B cell (primary cell): ENCODE measurements around the gene GNA12. TPM values are rescaled to one million over a fixed set of nuclear protein-coding genes. Genes with fewer than 3 reads are reported as not detected.

Experiments used
- ATAC-seq: fragments of 200-7000 bp; cut with Tn5 transposase; one replicate; pipeline ENCODE4 v1.10.0; 2021; ENCODE audit warnings: low read depth, mild to moderate bottlenecking, moderate number of reproducible peaks, moderate library complexity
- CTCF ChIA-PET: fragments of 350-600 bp; sonication (Branson Sonifier 250); formaldehyde crosslinking; loops from one replicate; lab custom pipeline; 2021; ENCODE audit warnings: antibody characterized with exemption, inconsistent platforms; lab: Charles Lee
- POLR2A ChIA-PET: fragments of 350-600 bp; sonication (Branson Sonifier 250); formaldehyde crosslinking; loops from one replicate; lab custom pipeline; 2021; ENCODE audit warnings: antibody characterized with exemption; lab: Charles Lee
- DNase-seq: peaks from one replicate; pipeline ENCODE4 v3.0.0; 2013
- H2AFZ ChIP-seq: 2 replicates; pipeline ENCODE4 v1.6.1; 2012; ENCODE audit warnings: mild to moderate bottlenecking, low read depth, low read length; ENCODE audit not compliant: insufficient read depth, poor library complexity, severe bottlenecking
- H3K27ac ChIP-seq, 2 donors: 1 replicate in 1 of 2; 2 replicates in 1 of 2; pipeline ENCODE4 v1.5.1; 2012 to 2013; ENCODE audit warnings: low read length in 2 of 2, mild to moderate bottlenecking in 2 of 2, moderate library complexity in 1 of 2
- H3K27me3 ChIP-seq, 4 experiments: fragments of 200-600 bp in 1 of 4; sonication (generic) in 1 of 4; replicated peaks in 1 of 4; 1 replicate in 2 of 4; 2 replicates in 2 of 4; pipeline versions ENCODE4 v1.6.1 to v1.7.0; 2013 to 2016; ENCODE audit warnings: low read length in 3 of 4, mild to moderate bottlenecking in 2 of 4, mixed read lengths in 1 of 4, moderate library complexity in 1 of 4; ENCODE audit not compliant: insufficient read depth in 4 of 4, control insufficient read depth in 3 of 4; ENCODE audit errors: control extremely low read depth in 1 of 4
- H3K36me3 ChIP-seq, 2 experiments: replicated peaks in 1 of 2; 1 replicate in 1 of 2; 2 replicates in 1 of 2; pipeline versions ENCODE4 v1.6.1 to v1.7.1; 2013; ENCODE audit warnings: low read length in 1 of 2; ENCODE audit not compliant: insufficient read depth in 2 of 2, control insufficient read depth in 1 of 2; ENCODE audit errors: control extremely low read depth in 1 of 2, extremely low read depth in 1 of 2
- H3K4me1 ChIP-seq, 2 donors: fragments of 200-600 bp in 1 of 2; sonication (generic) in 1 of 2; 1 replicate in 1 of 2; 2 replicates in 1 of 2; pipeline versions ENCODE4 v1.5.1 to v1.6.1; 2013 to 2017; ENCODE audit warnings: low read length in 2 of 2; ENCODE audit not compliant: control insufficient read depth in 2 of 2, insufficient read depth in 2 of 2
- H3K4me2 ChIP-seq: replicated peaks from 2 replicates; pipeline ENCODE3; 2012; ENCODE audit warnings: mild to moderate bottlenecking, low read depth, low read length; ENCODE audit not compliant: poor library complexity, severe bottlenecking
- H3K4me3 ChIP-seq, 5 experiments: fragments of 200-600 bp in 1 of 5; sonication (generic) in 1 of 5; 1 replicate in 3 of 5; 2 replicates in 2 of 5; pipeline versions ENCODE4 v1.5.1 to v1.7.0; 2011 to 2016; ENCODE audit warnings: low read length in 4 of 5, mild to moderate bottlenecking in 4 of 5, low read depth in 2 of 5, control low read depth in 1 of 5, moderate library complexity in 1 of 5; ENCODE audit not compliant: insufficient read depth in 1 of 5; ENCODE audit errors: control extremely low read depth in 1 of 5, extremely low read depth in 1 of 5
- H3K79me2 ChIP-seq: fragments of 200-600 bp; sonication (generic); one replicate; pipeline ENCODE4 v1.6.0; 2016; ENCODE audit warnings: low read length; ENCODE audit not compliant: control insufficient read depth, insufficient read depth
- H3K9ac ChIP-seq: fragments of 200-600 bp; sonication (generic); 2 replicates; pipeline ENCODE4 v1.6.1; 2017; ENCODE audit warnings: mild to moderate bottlenecking, low read length, moderate library complexity
- H3K9me3 ChIP-seq, 3 donors: one replicate each; pipeline versions ENCODE4 v1.6.1 to v1.7.1; 2013; ENCODE audit warnings: low read length in 2 of 3; ENCODE audit not compliant: control insufficient read depth in 2 of 3, insufficient read depth in 1 of 3; ENCODE audit errors: control extremely low read depth in 1 of 3
- H4K20me1 ChIP-seq: 2 replicates; pipeline ENCODE4 v1.6.0; 2012; ENCODE audit warnings: mild to moderate bottlenecking, low read length; ENCODE audit not compliant: insufficient read depth, control insufficient read depth, poor library complexity, severe bottlenecking
- H3K27ac Mint-ChIP-seq: one replicate; pipeline ENCODE4 v1.8.0; 2021; ENCODE audit warnings: mixed read lengths
- H3K27me3 Mint-ChIP-seq: one replicate; pipeline ENCODE4 v1.8.0; 2021; ENCODE audit warnings: mixed read lengths
- H3K4me1 Mint-ChIP-seq: one replicate; pipeline ENCODE4 v1.8.0; 2021; ENCODE audit warnings: mixed read lengths
- H3K4me3 Mint-ChIP-seq: one replicate; pipeline ENCODE4 v1.8.0; 2021; ENCODE audit warnings: mixed read lengths
- H3K9me3 Mint-ChIP-seq: one replicate; pipeline ENCODE4 v1.8.0; 2022; ENCODE audit warnings: mixed read lengths; ENCODE audit not compliant: insufficient read depth
- EZH2 ChIP-seq: IDR thresholded peaks from 2 replicates; pipeline ENCODE4 v1.6.1; 2012; ENCODE audit warnings: borderline replicate concordance, low read depth, mild to moderate bottlenecking, moderate library complexity, low read length; ENCODE audit not compliant: insufficient read depth, poor library complexity, severe bottlenecking
- WGBS: methylation state at CpG from one replicate; pipeline ENCODE4 v1.1.5; 2013; ENCODE audit warnings: missing lambda C conversion rate; ENCODE audit not compliant: insufficient coverage; 5-methylcytosine and 5-hydroxymethylcytosine counted together
- intact Hi-C: fragments of 100-400 bp; cut with micrococcal nuclease; formaldehyde crosslinking; loops from one replicate; pipeline ENCODE4 v1.10.0; 2022
- polyA plus RNA-seq: library from polyadenylated mRNA; depleted of rRNA; stranded (reverse); fragments of >200 nt; gene quantifications from 2 replicates; pipeline ENCODE4 v1.2.3, GENCODE V29; 2012
- total RNA-seq, 2 donors: library from RNA; stranded (reverse); fragments of 120-200 nt in 1 of 2; gene quantifications; 1 replicate in 1 of 2; 2 replicates in 1 of 2; pipeline versions ENCODE4 v1.2.3 to v1.2.4, GENCODE V29; 2013 to 2022
- TF ChIP-seq, protein P1 (sequence below): fragments of 200-600 bp; IDR thresholded peaks from one replicate; pipeline ENCODE4 v1.8.0; 2022; ENCODE audit warnings: antibody characterized with exemption, mild to moderate bottlenecking

GNA12 gene
- total and polyA plus RNA-seq, 2 donors (not counting 1 experiment from before 2014, with no cell fraction given), result 34.6 to 110 TPM

DNA sequence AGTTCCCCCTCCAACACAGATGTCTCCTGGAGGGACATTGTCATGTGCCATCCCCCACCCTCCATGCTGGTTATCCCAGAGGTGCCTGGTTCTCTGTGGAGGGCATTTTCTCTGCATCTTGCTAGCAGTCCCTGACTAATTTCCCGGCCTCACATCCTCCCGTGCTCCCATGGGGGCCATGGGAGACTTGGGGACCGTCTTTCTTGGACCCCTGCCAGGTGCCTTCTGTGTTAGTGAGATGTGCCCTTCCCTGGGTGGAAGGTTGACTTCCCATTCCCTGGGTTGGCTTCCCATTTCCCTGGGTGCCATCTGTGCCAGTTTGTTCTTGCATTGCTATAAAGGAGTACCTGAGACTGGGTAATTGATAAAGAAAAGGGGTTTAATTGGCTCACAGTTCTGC, 22.5 kb upstream of the GNA12 start:
- Histone ChIP-seq H3K9me3 (no peaks in the 10 kb centered on the region), H3K4me2 (no peak overlapping the region), H3K36me3 (no peaks in the 10 kb centered on the region), H3K4me1 (peaks cover 29 to 46% of the 10 kb centered on the region in 2 donors), H3K27ac (no peak overlapping the region), H3K9ac (no peak overlapping the region), H3K4me3 (no peak overlapping the region), H4K20me1 (no peaks in the 10 kb centered on the region), H3K27me3 (no peaks in the 10 kb centered on the region), H2AFZ (no peak overlapping the region), H3K79me2 (no peaks in the 10 kb centered on the region)
- Mint-ChIP-seq H3K27ac (no peak overlapping the region), H3K4me3 (no peak overlapping the region), H3K4me1 (peaks cover 49% of the 10 kb centered on the region), H3K9me3 (no peaks in the 10 kb centered on the region), H3K27me3 (no peaks in the 10 kb centered on the region)
- WGBS, result 25% methylated on average over 2 of the region's 3 CpGs
- ChIA-PET CTCF (interaction anchor here (0.6 to 5.3 kb wide), 16 partner anchors 13 to 1030 kb away, joined by 3 to 57 read pairs (median 4); no protein-coding TSS in a partner anchor), POLR2A (interaction anchor here (0.6 kb wide), 1 partner anchor 144 kb away, joined by 5 read pairs; no protein-coding TSS in a partner anchor)
- DNase-seq, result no peak
- no peak for ATAC-seq
- TF ChIP-seq EZH2, result no peak
- TF ChIP-seq, protein P1, sequence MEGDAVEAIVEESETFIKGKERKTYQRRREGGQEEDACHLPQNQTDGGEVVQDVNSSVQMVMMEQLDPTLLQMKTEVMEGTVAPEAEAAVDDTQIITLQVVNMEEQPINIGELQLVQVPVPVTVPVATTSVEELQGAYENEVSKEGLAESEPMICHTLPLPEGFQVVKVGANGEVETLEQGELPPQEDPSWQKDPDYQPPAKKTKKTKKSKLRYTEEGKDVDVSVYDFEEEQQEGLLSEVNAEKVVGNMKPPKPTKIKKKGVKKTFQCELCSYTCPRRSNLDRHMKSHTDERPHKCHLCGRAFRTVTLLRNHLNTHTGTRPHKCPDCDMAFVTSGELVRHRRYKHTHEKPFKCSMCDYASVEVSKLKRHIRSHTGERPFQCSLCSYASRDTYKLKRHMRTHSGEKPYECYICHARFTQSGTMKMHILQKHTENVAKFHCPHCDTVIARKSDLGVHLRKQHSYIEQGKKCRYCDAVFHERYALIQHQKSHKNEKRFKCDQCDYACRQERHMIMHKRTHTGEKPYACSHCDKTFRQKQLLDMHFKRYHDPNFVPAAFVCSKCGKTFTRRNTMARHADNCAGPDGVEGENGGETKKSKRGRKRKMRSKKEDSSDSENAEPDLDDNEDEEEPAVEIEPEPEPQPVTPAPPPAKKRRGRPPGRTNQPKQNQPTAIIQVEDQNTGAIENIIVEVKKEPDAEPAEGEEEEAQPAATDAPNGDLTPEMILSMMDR, result no peak
- intact Hi-C loops, result loop anchor here (10.0 kb wide), 1 partner anchor 198 kb away; no protein-coding TSS in a partner anchor

GRCh38 chr7:2864999-2865670, 21.0 kb upstream of the GNA12 start:
- Histone ChIP-seq H3K27ac (no peak overlapping the region), H4K20me1 (no peaks in the 10 kb centered on the region), H3K4me3 (no peak overlapping the region), H3K9me3 (no peaks in the 10 kb centered on the region), H3K4me1 (peaks cover 14 to 32% of the 10 kb centered on the region in 2 donors), H3K36me3 (no peaks in the 10 kb centered on the region), H3K4me2 (no peak overlapping the region), H3K27me3 (no peaks in the 10 kb centered on the region), H2AFZ (no peak overlapping the region), H3K9ac (no peak overlapping the region), H3K79me2 (no peaks in the 10 kb centered on the region)
- peak; percentile 86 for DNase-seq
- Mint-ChIP-seq H3K27ac (peak overlapping the region; percentile 83), H3K9me3 (no peaks in the 10 kb centered on the region), H3K4me1 (peaks cover 36% of the 10 kb centered on the region), H3K27me3 (no peaks in the 10 kb centered on the region), H3K4me3 (peak overlapping the region; percentile 73)
- WGBS, result 71% methylated on average over 16 of the region's 17 CpGs
- ChIA-PET CTCF (interaction anchor here (0.6 to 5.3 kb wide), 48 partner anchors 9 to 1032 kb away, joined by 3 to 57 read pairs (median 4); no protein-coding TSS in a partner anchor), POLR2A (no interaction called here)
- TF ChIP-seq, protein P1, result peak; percentile 98
- TF ChIP-seq EZH2, result no peak
- intact Hi-C loops, result loop anchor here (1.0 to 10.0 kb wide), 2 partner anchors 200 to 290 kb away; no protein-coding TSS in a partner anchor
- peak; percentile 57 for ATAC-seq
